Activated CD4-positive, alpha-beta T cell treated with anti-CD3 and anti-CD28 coated beads for 4 hours (primary cell): Measurements from ENCODE around the gene TMEM87B.

Experiments
- DNase-seq, 2 donors: peaks; one replicate each; pipeline ENCODE4 v3.0.0-alpha.2; 2020

TMEM87B gene, protein sequence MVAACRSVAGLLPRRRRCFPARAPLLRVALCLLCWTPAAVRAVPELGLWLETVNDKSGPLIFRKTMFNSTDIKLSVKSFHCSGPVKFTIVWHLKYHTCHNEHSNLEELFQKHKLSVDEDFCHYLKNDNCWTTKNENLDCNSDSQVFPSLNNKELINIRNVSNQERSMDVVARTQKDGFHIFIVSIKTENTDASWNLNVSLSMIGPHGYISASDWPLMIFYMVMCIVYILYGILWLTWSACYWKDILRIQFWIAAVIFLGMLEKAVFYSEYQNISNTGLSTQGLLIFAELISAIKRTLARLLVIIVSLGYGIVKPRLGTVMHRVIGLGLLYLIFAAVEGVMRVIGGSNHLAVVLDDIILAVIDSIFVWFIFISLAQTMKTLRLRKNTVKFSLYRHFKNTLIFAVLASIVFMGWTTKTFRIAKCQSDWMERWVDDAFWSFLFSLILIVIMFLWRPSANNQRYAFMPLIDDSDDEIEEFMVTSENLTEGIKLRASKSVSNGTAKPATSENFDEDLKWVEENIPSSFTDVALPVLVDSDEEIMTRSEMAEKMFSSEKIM

DNA sequence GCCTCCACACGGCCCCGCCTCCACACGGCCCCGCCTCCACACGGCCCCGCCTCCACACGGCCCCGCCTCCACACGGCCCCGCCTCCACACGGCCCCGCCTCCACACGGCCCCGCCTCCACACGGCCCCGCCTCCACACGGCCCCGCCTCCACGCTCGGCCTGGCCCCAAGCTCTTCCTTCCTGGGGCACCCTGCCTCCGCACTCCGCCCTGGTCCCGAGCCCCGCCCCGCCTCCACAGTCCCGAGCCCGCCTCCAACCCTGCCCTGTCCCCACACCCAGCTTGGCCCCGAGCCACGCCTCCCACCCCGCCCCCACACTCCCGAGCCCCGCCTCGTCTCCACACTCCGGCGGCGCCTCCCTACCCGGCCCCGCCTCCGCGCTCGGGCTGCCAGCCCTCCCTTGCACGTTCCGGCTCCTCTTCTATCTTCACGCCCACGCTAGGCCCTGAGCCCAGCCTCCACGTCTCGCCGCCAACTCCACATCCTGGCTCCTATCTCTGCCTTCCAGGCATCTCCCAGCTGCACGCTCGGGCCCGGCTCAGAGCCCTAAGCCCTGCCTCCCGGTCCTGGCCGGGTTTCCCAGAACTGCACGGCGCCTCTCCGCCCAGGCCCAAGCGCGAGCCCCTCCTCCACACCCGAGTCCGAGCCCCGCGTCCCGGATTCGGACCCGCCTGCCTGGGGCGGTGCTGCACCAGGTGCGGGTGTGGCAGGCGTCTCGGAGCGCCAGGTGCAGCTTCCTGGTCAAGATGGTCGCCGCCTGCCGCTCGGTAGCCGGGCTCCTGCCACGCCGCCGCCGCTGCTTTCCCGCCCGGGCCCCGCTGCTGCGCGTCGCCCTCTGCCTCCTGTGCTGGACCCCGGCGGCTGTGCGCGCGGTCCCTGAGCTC, at the start of gene TMEM87B:
Gene TMEM87B (plus strand): TSS at position 423 of the 883 bp plus-strand sequence. CDS start 323 bp downstream, at position 746.
- peak; percentile 98 to 99 for DNase-seq

DNA sequence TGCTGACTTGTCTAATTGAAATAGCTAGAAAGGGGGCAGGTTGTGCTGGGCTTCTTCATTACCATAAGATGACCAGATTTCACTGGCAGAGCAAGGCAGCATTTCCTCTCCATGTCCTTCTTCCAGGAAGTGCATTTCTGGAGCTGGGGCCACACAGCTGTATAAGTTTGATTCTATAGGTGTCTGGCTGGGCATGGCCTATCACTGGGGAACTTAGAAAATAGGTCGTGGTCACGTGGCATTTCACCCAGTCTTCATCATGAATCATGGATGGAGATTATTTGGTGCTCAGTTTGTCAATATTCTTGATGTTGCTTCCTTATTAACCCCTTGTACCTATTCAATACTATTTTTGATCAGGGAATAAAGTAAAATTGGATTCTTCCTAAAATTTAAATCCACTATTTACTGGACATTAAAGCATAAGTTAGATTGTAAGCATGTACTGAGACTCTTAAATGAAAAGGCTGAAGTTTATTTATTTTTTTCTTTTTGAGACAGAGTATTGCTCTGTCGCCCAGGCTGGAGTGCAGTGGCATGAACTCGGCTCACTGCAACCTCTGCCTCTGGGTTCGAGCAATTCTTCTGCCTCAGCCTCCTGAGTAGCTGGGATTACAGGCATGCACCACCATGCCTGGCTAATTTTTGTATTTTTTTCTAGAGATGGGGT, 49.5 kb upstream of the TMEM87B start:
- no peak for DNase-seq

DNA sequence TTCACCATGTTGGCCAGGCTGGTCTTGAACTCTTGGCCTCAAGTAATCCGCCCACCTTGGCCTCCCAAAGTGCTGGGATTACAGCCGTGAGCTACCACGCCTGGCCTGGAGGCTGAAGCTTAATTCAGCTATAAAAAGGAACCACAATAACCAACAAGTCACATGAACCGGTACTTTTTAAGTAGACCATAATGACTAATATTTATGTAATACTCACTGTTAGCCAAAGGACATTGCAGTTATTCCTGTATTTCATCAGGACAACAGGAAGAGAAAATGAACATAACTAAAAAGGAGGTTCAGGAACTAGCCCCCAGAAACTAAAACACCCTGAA, 49.0 kb upstream of the TMEM87B start:
- DNase-seq, result no peak

DNA sequence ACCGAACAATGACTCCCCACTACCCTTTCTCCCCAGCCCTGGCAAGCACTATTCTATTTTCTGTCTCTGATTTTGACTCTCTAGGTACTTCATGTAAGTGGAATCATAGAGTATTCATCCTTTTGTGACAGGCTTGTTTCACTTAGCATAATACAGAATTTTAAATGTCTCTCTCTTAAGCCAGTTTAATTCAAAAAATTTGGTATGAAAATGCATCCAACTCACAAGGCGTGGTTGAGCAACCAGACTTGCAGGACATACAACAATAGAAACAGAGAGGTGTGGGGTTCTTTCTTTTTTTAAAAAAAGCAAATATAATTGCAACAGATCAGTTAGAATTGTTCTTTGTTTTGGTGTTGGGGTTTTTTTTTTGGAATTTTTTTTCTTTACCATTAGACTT, 47.6 kb upstream of the TMEM87B start:
- DNase-seq, result no peak

DNA sequence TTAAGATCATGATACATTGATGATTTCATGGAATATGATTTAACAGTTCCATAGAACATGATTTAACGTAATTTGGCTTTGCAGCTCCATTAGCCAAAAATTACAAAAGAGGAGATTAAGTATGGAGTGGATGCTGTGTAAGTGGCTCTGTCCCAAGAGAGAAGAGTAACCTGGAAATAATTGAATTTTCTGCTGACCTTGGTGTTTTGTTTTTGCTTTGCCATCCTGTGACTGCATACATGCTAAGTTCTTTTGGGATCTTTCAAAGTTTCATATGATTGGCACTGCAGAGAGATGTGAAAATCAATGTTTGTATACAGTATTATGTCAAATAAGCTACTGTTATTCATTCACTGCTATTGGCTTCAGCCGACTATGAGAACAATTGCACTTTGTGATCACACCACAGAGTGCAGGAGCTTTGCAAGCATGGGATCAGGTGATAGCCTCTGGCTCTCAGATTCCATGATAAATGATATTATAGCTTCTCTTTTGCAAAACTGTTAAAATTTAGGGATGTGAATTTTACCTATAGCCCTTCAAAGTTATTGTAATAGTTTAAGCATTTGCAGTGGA, 46.1 kb upstream of the TMEM87B start:
- no peak for DNase-seq

DNA sequence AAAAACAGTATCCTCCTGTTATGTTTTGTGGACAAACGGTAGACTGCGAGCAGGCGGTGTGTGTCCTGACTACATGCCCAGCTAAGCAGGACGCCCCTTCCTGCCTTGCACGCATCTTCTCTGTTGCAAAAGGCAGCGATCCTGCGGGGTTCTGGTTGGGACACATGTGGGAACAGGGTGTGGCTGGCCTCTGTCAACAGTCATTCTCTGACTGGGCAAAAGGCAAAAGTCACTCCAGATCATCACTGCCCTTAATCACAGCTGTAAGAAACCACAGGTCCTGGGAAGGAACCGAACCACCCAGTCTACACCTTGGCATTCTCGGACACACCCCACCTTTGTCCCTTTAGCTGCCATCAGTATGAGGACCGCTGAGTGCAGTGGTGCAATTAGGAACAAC, 44.3 kb upstream of the TMEM87B start:
- DNase-seq, result no peak

DNA sequence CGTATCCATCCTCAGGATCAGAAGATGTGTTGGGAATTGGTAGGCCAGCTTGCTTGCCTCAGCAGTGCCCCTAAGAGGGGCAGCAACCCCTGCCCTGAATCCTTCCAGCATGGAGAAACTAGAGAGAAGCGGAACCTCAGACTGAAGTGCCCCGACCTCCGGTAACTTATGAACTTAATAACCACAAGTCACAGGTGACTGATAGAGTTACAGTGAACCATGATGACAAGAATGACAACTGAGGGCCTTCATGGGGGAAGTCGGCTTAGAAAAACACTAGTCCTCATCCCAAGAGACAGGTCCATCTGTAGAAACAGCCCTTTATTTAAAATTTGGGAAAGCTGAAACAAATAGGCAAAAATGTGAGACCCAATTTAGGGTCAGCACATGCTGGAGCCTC, 42.5 kb upstream of the TMEM87B start:
- DNase-seq, result no peak

DNA sequence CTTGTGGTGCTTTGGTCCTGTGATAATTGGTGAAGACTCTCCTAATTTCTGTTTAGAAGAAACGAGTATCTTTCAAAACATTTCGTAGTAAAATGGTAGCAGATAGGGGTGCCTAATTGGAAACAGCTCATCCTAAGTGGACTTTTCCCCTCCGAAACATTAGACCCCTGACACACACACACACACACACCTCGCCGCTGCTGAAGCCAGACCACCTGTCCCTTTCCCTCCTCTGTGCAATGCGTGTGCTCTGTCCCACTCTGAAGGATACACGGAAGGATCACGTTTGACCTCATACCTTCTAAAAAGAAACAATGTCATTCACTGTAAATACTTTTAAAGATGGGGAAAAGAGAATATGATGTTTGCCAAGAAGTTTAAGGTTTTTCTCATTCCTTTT, 36.2 kb upstream of the TMEM87B start:
- DNase-seq, result no peak

DNA sequence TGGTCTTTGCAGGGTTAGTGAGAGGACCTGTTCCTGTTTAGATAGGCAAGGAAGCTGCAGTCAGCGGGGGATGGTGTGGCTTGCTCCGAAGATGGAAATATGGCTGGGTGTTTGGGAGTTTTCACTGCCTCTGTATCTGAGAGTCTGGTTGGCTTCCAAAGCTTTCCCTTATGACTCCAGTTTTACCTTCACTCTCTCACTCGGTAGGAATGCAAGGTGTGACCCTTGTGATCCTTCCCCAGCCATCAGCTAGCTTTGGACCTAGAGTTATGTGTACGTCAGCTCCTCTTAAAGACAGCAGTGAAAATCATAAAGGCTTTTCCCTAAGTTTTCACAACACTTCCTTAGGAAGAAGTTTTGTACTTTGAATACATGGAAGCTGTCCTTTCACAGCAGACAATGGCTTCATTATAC, 35.5 kb upstream of the TMEM87B start:
- no peak for DNase-seq

DNA sequence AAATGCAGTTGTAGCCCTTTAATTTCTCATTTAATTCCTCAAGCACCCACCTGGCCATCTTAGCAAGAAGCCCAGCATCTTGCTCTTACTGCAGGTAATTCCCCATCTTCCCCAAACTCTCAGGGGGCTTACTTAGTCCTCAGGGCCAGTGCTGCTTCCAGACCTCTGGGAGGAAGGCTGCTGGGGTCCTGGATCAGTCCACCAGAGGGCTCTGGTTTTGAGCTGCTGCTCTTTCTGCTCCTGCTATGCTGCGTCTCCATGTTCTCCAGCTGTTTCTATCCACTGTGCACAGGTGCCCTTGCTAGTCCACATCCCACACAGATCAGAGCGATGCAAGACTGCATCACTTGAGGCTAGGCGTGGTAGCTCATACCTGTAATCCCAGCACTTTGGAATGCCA, 34.5 kb upstream of the TMEM87B start:
- no peak for DNase-seq

DNA sequence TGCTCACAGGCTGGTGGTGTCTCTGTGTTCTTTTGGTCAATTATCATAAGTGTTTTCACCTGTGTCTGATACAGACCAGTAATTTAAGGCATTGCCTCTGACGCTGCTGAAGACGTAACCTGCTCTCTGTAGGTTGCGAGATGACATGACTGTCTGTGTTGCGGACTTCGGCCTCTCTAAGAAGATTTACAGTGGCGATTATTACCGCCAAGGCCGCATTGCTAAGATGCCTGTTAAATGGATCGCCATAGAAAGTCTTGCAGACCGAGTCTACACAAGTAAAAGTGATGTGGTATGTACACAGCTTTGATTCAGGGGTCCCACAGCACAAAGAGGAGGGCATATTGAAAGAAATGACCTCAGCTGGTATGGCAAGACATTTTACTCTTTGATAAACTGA, 33.8 kb upstream of the TMEM87B start:
- DNase-seq, result no peak

DNA sequence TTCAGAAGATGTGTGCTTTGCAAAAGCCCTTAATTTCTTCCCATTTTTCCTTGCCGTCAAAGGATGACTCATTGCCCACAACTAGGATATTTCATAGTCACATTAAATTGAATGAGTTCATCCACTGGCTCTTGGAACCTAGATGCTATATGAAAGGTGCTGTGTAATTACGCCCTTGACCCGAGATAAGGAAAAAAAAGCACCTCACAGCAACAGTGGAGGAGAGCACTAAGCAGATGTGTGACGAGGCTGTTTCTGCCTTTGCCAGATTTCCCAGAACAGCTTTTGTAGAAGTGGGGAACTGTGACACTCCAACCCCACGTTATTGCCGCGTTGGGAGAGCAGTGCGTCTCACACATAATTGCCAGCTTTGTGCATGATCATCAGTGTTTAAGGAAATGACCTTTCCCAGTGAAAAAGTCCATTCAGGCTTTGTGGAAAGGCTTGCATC, 33.3 kb upstream of the TMEM87B start:
- DNase-seq, result no peak

DNA sequence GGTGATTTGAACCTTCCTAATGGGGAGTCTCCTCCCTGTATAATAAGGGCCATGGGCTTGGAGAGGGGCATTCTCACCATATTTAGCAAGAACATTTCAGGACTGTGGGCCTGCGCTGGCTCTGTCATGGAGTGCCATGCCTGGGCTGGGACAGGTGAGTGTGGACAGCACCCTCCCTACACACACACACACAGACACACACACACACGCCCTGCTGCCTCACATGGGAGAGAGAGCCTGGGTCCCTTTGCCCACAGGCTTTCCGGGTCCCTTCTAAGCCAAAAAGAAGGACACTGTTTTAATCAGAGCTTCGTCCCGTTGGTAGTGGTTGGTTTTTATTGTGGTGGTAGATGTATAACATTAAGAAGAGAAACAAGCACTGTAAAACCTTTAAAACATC, 31.4 kb upstream of the TMEM87B start:
- no peak for DNase-seq

DNA sequence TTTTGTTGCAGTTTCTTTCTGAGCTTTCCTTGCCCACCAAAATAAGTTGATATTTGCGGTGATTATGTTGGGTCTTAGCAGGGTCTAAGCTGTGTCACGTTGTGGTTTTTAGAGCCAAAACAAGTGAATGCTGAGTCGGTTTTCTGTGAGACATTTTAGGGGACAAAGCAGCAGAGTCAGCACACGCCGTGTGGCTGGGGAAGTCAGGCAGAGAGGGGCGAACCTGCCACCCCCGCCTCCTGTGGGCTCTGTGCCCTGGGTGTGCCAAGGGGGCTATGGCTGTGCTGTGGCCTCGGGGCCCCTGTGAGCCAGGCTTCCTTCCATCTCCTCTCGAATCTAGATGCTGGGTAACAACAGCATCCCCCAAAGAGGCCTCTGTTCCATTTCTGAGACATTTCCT, 30.8 kb upstream of the TMEM87B start:
- no peak for DNase-seq

DNA sequence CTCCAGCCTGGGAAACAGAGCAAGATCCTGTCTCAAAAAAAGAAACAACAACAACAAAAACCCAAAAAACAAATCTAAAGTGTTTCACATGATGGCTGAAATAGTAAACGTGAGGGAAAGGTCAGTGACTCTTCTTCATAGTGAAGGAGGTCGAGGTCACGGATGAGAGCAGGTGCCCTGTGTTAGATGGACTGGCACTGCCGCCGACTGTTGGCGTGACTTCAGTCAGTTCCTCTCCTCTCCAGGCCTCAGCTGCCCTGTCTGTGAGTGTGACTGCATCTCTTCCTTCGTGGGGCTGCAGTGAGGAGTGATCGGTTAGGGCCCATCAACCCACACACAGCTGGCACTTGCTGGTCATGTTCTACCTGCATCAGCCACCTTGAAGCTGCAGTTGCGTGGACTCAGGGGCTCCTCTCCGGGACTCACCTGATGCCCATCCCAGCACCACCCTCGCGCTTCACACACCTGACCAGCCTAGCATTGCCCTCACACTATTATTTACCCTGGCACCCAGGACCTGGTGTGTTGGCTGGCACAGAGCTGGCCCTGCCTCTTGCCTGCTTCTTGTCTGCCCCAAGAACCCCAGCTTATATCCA, 30.1 kb upstream of the TMEM87B start:
- DNase-seq, result no peak

DNA sequence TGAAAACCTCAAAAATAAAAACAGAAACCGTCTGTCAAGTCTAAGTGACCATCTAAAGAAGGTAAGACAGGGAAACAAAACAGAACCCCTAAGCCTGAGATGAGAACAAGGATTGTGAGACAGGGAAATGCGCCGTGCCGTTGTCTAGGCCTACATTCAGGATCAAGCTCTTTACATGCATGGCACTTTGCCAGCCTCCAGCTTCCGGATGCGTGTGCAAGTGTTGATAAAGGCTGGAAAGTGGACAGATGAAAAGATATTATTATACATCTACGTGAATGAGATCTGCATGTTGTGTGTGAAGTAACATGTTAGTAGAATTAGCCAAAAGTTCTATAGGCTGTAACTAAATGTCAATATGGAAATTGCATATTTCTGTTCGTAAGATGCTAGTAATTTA, 28.6 kb upstream of the TMEM87B start:
- no peak for DNase-seq

DNA sequence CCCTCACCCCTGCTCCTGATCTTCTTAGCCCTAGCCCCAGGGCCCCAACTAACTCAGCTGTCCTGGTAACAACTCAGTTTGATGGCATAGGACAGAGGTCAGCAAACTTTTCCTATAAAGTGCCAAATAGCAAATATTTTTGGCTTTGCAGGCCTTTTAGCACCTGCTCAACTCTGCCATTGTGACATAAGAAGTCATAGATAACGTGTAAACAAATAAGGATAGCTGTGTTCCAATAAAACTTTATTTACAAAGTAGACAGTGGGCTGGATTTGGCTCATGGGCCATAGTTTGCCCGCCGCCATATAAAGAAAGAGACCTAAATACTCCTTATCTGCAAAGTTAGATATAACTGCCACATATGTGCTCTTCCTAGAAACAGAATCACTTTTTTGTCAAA, 27.3 kb upstream of the TMEM87B start:
- no peak for DNase-seq

DNA sequence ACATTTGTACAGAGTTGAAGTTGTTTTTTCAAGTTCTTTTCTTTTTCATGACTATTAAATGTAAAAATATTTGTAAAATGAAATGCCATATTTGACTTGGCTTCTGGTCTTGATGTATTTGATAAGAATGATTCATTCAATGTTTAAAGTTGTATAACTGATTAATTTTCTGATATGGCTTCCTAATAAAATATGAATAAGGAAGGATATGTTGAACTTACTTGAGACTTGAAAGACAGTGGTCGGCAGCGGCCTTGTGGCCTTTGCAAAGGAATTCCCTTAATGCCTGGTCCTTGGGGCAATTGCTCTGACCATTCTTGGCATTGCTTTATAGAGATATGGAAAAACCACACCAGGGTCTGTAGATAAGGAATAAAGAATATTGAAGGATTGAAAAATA, 25.9 kb upstream of the TMEM87B start:
- no peak for DNase-seq

DNA sequence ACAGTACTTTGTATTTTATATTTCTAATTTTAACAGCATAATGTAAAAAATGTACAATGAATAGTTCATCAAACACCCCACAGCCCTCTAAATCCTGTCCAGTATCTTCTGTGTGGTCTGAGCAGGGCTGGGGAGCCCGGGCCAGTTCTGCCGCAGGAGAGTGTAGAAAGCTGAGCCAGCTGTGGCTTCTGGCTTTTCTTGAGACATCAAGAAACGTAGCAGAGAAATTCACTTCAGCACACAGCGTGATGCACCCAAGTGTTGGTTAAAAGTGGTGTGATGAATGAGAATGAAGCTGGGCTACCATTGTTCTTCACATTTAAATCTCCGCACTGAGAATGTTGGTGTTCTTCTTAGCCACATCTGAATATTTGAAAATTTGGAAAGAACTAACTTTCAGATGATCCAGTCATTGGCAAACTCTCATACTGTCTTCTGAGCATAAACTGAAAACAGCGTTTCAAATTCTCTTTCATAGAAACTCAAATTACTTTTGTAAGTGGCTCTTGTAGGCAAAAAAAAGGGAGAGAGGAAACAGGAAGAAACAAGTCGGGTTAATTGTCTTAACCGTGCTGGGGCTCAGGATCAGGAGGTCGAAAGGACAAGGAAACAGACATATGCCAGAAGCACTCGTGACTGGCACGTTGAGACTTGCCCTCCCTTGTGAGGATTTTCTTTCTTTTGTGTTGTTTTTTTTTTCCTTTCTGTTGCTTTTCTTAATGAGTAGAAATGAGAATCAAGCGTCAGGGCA, 23.4 kb upstream of the TMEM87B start:
- no peak for DNase-seq

DNA sequence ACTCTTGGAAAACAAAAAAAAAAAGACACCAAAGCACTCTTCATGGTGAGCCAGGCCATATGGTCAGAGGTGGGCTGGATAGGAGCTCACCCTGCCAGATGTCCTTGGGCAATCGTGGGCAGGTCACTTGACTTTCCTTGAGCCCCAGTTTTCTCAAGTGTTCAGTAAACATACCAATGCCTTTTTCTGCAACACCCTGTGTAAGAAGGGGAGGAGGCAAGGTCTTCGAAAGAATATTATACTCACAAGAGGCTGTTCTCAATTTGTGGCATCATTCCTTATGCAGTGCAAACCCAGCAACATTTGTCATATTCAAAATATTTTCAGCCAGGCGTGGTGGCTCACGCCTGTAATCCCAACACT, 22.9 kb upstream of the TMEM87B start:
- DNase-seq, result no peak

DNA sequence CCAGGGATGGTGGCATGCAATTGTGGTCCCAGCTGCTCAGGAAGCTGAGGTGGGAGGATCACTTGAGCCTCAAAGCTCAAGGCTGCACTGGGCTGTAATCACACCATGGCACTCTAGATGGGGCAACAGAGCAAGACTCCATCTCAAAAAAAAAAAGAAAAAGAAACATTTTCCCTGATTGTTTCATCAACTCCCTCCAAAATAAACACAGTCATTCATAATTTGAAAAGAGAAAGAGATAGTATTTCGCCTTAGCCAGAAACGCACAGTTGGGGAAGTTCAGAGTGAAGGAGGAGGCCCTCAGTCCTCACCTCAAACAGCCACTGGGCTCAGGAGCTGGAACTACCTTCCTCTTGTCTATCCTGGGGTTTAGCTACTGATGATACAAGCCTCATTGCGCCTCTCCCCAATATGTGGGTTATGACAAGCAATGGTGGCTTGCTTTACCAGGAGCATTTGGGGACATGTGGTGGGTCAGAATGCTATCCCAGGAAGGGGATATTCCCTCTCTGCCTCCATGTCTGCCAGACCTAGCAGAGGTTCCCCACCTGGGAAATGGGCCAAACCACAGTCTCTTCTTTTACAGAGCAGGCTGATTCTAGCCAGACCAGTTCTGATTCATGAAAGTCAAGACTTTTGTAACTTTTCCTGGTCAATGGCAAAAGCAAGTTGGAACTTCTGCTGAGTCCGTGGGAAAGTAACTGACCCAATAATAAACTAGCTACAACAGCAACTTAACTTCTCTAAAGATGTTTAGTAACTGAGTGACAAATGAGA, 22.2 kb upstream of the TMEM87B start:
- DNase-seq, result no peak
